H1 (cell line): Measurements from ENCODE around the gene FXYD3. TPM values are rescaled to one million over a fixed set of nuclear protein-coding genes. Genes with fewer than 3 reads are reported as not detected.

Experiments used
- CTCF ChIA-PET: fragments of 300-600 bp; sonication (Branson Sonifier 250); formaldehyde crosslinking; loops from one replicate; lab custom pipeline; 2021; ENCODE audit not compliant: partially characterized antibody; lab: Charles Lee
- POLR2A ChIA-PET: fragments of 300-600 bp; sonication (Branson Sonifier 250); formaldehyde crosslinking; loops from one replicate; lab custom pipeline; 2021; ENCODE audit warnings: inconsistent platforms; ENCODE audit not compliant: partially characterized antibody; lab: Charles Lee
- DNase-seq, 2 experiments: peaks; one replicate each; pipeline versions ENCODE4 v3.0.0 to v3.0.0-alpha.2; 2010 to 2022; ENCODE audit warnings: low spot score in 2 of 2, low read depth in 1 of 2, mixed read lengths in 1 of 2
- FAIRE-seq: peaks from 2 replicates; lab custom pipeline; 2011; peaks lifted over from hg19 to GRCh38; lab: Jason Lieb, UNC
- H2AFZ ChIP-seq: 2 replicates; pipeline ENCODE4 v1.8.1; 2012; ENCODE audit warnings: low read length, inconsistent platforms
- H2AK5ac ChIP-seq: 2 replicates; pipeline ENCODE4 v1.6.1; 2013; ENCODE audit warnings: low read depth, low read length
- H2BK120ac ChIP-seq: replicated peaks from 2 replicates; pipeline ENCODE3; 2013; ENCODE audit warnings: low read depth, low read length, inconsistent platforms
- H2BK12ac ChIP-seq: 2 replicates; pipeline ENCODE4 v1.6.1; 2013; ENCODE audit warnings: low read depth, low read length
- H2BK15ac ChIP-seq: 2 replicates; pipeline ENCODE4 v1.6.1; 2013; ENCODE audit warnings: low read length
- H2BK20ac ChIP-seq: 2 replicates; pipeline ENCODE4 v1.6.1; 2013; ENCODE audit warnings: low read length
- H2BK5ac ChIP-seq: 2 replicates; pipeline ENCODE4 v1.6.1; 2013; ENCODE audit warnings: low read depth, low read length
- H3K14ac ChIP-seq: 2 replicates; pipeline ENCODE4 v1.6.1; 2013; ENCODE audit warnings: inconsistent platforms; ENCODE audit not compliant: insufficient read length
- H3K18ac ChIP-seq: 2 replicates; pipeline ENCODE4 v1.6.1; 2013; ENCODE audit warnings: low read length; ENCODE audit errors: extremely low read depth
- H3K23ac ChIP-seq: 2 replicates; pipeline ENCODE4 v1.6.1; 2013; ENCODE audit warnings: inconsistent platforms; ENCODE audit not compliant: insufficient read length
- H3K23me2 ChIP-seq: 2 replicates; pipeline ENCODE4 v1.6.1; 2013; ENCODE audit warnings: low read depth, low read length
- H3K27ac ChIP-seq: 2 replicates; pipeline ENCODE4 v1.6.1; 2011; ENCODE audit warnings: low read depth, low read length, inconsistent platforms
- H3K27me3 ChIP-seq, 4 experiments: replicated peaks in 1 of 4; 1 replicate in 1 of 4; 2 replicates in 3 of 4; pipeline versions ENCODE4 v1.6.1 to v1.8.1; 2011 to 2013; ENCODE audit warnings: low read length in 3 of 4, mild to moderate bottlenecking in 3 of 4, inconsistent platforms in 2 of 4, mixed read lengths in 2 of 4, moderate library complexity in 1 of 4; ENCODE audit not compliant: control insufficient read depth in 3 of 4, insufficient read depth in 3 of 4; ENCODE audit errors: extremely low read depth in 1 of 4
- H3K36me3 ChIP-seq, 4 experiments: 2 replicates each; pipeline versions ENCODE4 v1.6.1 to v1.8.1; 2011 to 2013; ENCODE audit warnings: mild to moderate bottlenecking in 4 of 4, low read length in 3 of 4, moderate library complexity in 2 of 4, control low read depth in 1 of 4, inconsistent platforms in 1 of 4; ENCODE audit not compliant: insufficient read depth in 4 of 4, control insufficient read depth in 2 of 4
- H3K4ac ChIP-seq: replicated peaks from 2 replicates; pipeline ENCODE3; 2013; ENCODE audit warnings: low read length, low read depth, mixed read lengths, inconsistent platforms; ENCODE audit not compliant: insufficient read length
- H3K4me1 ChIP-seq, 4 experiments: replicated peaks in 1 of 4; 1 replicate in 1 of 4; 2 replicates in 3 of 4; pipeline versions ENCODE4 v1.6.1 to v1.8.1; 2011 to 2013; ENCODE audit warnings: low read length in 3 of 4, inconsistent platforms in 2 of 4, mixed read lengths in 1 of 4; ENCODE audit not compliant: insufficient read depth in 4 of 4, control insufficient read depth in 3 of 4
- H3K4me2 ChIP-seq, 2 experiments: 2 replicates each; pipeline versions ENCODE4 v1.6.1 to v1.8.1; 2011 to 2013; ENCODE audit warnings: low read depth in 2 of 2, low read length in 2 of 2, control low read depth in 1 of 2, inconsistent platforms in 1 of 2, mild to moderate bottlenecking in 1 of 2; ENCODE audit not compliant: insufficient read depth in 1 of 2
- H3K4me3 ChIP-seq, 4 experiments: fragments of 200-600, 300-600 bp in 1 of 4; sonication (generic), shearing (Covaris generic), sonication (Bioruptor Twin) in 1 of 4; 2 replicates each; pipeline versions ENCODE4 v1.5.1 to v1.8.1; 2011 to 2016; ENCODE audit warnings: low read length in 4 of 4, low read depth in 3 of 4, control low read depth in 2 of 4, inconsistent platforms in 2 of 4, mild to moderate bottlenecking in 2 of 4, mixed read lengths in 1 of 4, moderate library complexity in 1 of 4; ENCODE audit not compliant: insufficient read depth in 2 of 4; ENCODE audit errors: extremely low read depth in 1 of 4
- H3K56ac ChIP-seq: replicated peaks from 2 replicates; pipeline ENCODE3; 2013; ENCODE audit warnings: low read depth, mild to moderate bottlenecking, mixed read lengths, low read length, inconsistent platforms; ENCODE audit not compliant: insufficient read length
- H3K79me1 ChIP-seq: 2 replicates; pipeline ENCODE4 v1.6.1; 2013; ENCODE audit warnings: low read depth, low read length, control low read depth
- H3K79me2 ChIP-seq, 2 experiments: 2 replicates each; pipeline versions ENCODE4 v1.6.1 to v1.8.1; 2012 to 2013; ENCODE audit warnings: low read length in 2 of 2, mild to moderate bottlenecking in 2 of 2, inconsistent platforms in 1 of 2; ENCODE audit not compliant: insufficient read depth in 2 of 2, control insufficient read depth in 1 of 2
- H3K9ac ChIP-seq, 4 experiments: replicated peaks in 1 of 4; 1 replicate in 1 of 4; 2 replicates in 3 of 4; pipeline versions ENCODE4 v1.6.1 to v1.8.1; 2011 to 2013; ENCODE audit warnings: low read depth in 3 of 4, low read length in 3 of 4, control low read depth in 2 of 4, mild to moderate bottlenecking in 2 of 4, moderate library complexity in 2 of 4, inconsistent platforms in 1 of 4; ENCODE audit errors: extremely low read depth in 1 of 4
- H3K9me3 ChIP-seq, 2 experiments: 2 replicates each; pipeline versions ENCODE4 v1.6.1 to v1.8.1; 2012 to 2013; ENCODE audit warnings: mild to moderate bottlenecking in 2 of 2, moderate library complexity in 2 of 2, control low read depth in 1 of 2, inconsistent platforms in 1 of 2, low read depth in 1 of 2, low read length in 1 of 2, mixed read lengths in 1 of 2; ENCODE audit not compliant: insufficient read depth in 2 of 2
- H4K20me1 ChIP-seq, 2 experiments: replicated peaks in 1 of 2; 2 replicates each; pipeline versions ENCODE3 to v1.8.1; 2011 to 2013; ENCODE audit warnings: inconsistent platforms in 2 of 2, low read length in 2 of 2, mild to moderate bottlenecking in 1 of 2; ENCODE audit not compliant: insufficient read depth in 2 of 2, control insufficient read depth in 1 of 2
- H4K5ac ChIP-seq: 2 replicates; pipeline ENCODE4 v1.6.1; 2013; ENCODE audit warnings: low read length, low read depth, mixed read lengths, inconsistent platforms; ENCODE audit not compliant: insufficient read length
- H4K8ac ChIP-seq: 2 replicates; pipeline ENCODE4 v1.8.0; 2013; ENCODE audit warnings: mild to moderate bottlenecking, moderate library complexity, low read length, inconsistent platforms; ENCODE audit not compliant: insufficient read depth; ENCODE audit errors: extremely low read depth
- H4K91ac ChIP-seq: replicated peaks from 2 replicates; pipeline ENCODE3; 2013; ENCODE audit warnings: low read length, mixed read lengths, inconsistent platforms; ENCODE audit not compliant: insufficient read length
- RNF2 ChIP-seq: fragments of 200-900, 300-1000 bp; sonication (generic); IDR thresholded peaks from 2 replicates; pipeline ENCODE4 v1.7.1; 2016; ENCODE audit warnings: borderline replicate concordance, low read depth, mild to moderate bottlenecking, antibody characterized with exemption, low read length; ENCODE audit not compliant: poor library complexity, severe bottlenecking; ENCODE audit errors: missing control alignments
- WGBS, 2 experiments: shearing (Covaris generic) in 1 of 2; methylation state at CpG; one replicate each; pipeline versions ENCODE4 v1.1.6 to v1.1.7; 2013 to 2015; ENCODE audit warnings: low lambda C conversion rate in 2 of 2, mixed read lengths in 2 of 2, inconsistent platforms in 1 of 2, low coverage in 1 of 2, missing lambda C conversion rate in 1 of 2; ENCODE audit not compliant: insufficient replicate concordance in 2 of 2, insufficient coverage in 1 of 2, insufficient read length in 1 of 2; ENCODE audit errors: extremely low coverage in 1 of 2, missing lambda C conversion rate in 1 of 2; 5-methylcytosine and 5-hydroxymethylcytosine counted together
- polyA plus RNA-seq, 7 experiments: library from polyadenylated mRNA; depleted of rRNA in 3 of 7; stranded (reverse) in 5 of 7; unstranded in 2 of 7; fragments of >200 nt in 5 of 7; fragments of 200-250 nt in 2 of 7; gene quantifications; 1 replicate in 5 of 7; 2 replicates in 1 of 7; 4 replicates in 1 of 7; pipeline versions ENCODE4 v1.2.1 to v1.2.3, GENCODE V29; 2011 to 2013; ENCODE audit warnings: missing spikeins in 2 of 7, mixed read lengths in 2 of 7
- total RNA-seq: library from RNA; stranded (reverse); fragmentation: NEBNext Ultra II Directional; extraction: Animal tissue kit (Norgen Biotek cat#: 25700); gene quantifications from 2 replicates; pipeline ENCODE4 v1.2.1, GENCODE V29; 2021

Gene FXYD3
- total and polyA plus RNA-seq, 2 of the 8 experiments (the other 6 are each of a cell fraction or from before 2014, with no cell fraction given): 0.33 TPM; not detected in 1

DNA sequence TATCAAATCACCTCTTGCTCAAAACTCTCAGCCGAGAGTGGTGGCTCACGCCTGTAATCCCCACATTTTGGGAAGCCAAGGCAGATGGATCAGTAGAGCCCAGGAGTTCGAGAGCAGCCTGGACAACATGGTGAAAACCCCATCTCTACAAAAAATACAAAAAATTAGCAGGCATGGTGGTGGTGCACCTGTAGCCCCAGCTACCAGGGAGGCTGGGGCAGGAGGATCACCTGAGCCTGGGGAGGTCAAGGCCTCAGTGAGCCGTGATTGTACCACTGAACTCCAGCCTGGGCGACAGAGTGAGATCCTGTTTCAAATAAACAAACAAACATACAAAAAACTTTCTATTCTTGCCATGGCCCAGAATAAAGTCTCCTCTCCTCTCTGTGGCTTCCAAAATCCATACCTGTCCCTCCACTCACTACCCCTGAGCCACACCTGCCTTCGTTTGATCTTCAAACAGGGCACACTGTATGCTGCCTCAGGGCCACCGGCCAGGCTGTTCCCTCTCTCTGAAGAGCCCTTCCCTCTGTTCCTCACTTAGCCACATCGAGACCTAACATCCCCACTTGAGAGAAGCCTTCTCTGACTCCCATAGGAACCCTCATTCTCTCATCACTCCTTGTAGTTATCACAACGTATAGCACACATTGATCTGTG, 12.9 kb downstream of the FXYD3 start:
- no peaks in the 10 kb centered on the region for H4K20me1 ChIP-seq
- H3K4me1 ChIP-seq: peaks cover 0 to 2% (median 0%) of the 10 kb centered on the region in 4 experiments; a peak in 1 of 7 replicates
- no peak overlapping the region for H3K23ac ChIP-seq
- H3K79me2 ChIP-seq: no peaks in the 10 kb centered on the region
- H4K91ac ChIP-seq: no peak overlapping the region
- no peak overlapping the region for H2BK15ac ChIP-seq
- H3K18ac ChIP-seq: no peak overlapping the region
- no peak overlapping the region for H4K5ac ChIP-seq
- WGBS, 2 experiments: 85% methylated on average over 9 of the region's 9 CpGs; no CpG with 5 or more reads in 1 of the 2 experiments
- ChIA-PET POLR2A (interaction anchor here (1.3 kb wide), 1 partner anchor 9 kb away, joined by 3 read pairs; no protein-coding TSS in a partner anchor), CTCF (interaction anchor here (1.4 to 3.1 kb wide), 5 partner anchors 8 to 73 kb away, joined by 4 to 22 read pairs (median 5); partner anchors contain the start of genes FXYD1, FXYD5 and LGI4)
- no peak overlapping the region for H3K14ac ChIP-seq
- no peak overlapping the region for H2BK20ac ChIP-seq
- no peak overlapping the region for H3K4me2 ChIP-seq
- H3K4me3 ChIP-seq: no peak overlapping the region
- no peak for DNase-seq
- no peaks in the 10 kb centered on the region for H3K9me3 ChIP-seq
- H2AK5ac ChIP-seq: no peak overlapping the region; the same call in 1 of the 2 replicates
- no peak overlapping the region for H3K9ac ChIP-seq
- no peak overlapping the region for H3K27ac ChIP-seq
- H4K8ac ChIP-seq: no peak overlapping the region
- no peak overlapping the region for H2BK5ac ChIP-seq
- H2BK12ac ChIP-seq: no peak overlapping the region
- no peaks in the 10 kb centered on the region; a peak in 2 of 7 replicates for H3K27me3 ChIP-seq
- H3K36me3 ChIP-seq: no peaks in the 10 kb centered on the region
- no peak overlapping the region for H3K4ac ChIP-seq
- no peak overlapping the region for H2BK120ac ChIP-seq
- no peak for TF ChIP-seq RNF2
- H3K23me2 ChIP-seq: peaks cover 4% of the 10 kb centered on the region
- H3K79me1 ChIP-seq: no peaks in the 10 kb centered on the region
- no peak overlapping the region for H3K56ac ChIP-seq
- no peak overlapping the region for H2AFZ ChIP-seq
- FAIRE-seq: no peak
